Measurements from ENCODE around the gene RABGAP1L. TPM values are rescaled to one million over a fixed set of nuclear protein-coding genes. Genes with fewer than 3 reads are reported as not detected.

RABGAP1L gene
- total RNA-seq, 4 donors from 2014 or later, result 42.4 to 74.5 (median 49.1) TPM

DNA sequence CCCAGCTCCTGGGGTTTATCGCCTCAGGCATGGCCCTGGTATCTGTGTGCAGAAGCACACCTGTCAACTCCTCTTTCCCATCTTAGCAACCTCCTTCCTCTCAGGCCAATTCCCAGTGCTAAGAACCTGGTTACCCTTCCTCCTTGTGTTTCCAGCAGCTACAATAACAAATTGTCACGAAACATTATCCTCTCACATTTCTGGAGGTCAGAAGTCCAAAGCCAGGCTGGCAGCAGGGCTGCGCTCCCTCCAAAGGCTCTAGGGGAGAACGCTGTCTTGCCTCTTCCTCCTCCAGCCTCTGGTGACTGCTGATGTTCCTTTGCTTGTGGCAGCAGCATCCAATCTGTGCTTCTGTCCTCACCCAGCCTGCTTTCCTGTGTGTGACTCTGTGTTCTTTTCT is 874.6 kb downstream of the RABGAP1L start:
- WGBS, 2 donors, result 80 to 83% methylated on average over 4 of the region's 4 CpGs
- no peak overlapping the region for H3K27ac ChIP-seq

DNA sequence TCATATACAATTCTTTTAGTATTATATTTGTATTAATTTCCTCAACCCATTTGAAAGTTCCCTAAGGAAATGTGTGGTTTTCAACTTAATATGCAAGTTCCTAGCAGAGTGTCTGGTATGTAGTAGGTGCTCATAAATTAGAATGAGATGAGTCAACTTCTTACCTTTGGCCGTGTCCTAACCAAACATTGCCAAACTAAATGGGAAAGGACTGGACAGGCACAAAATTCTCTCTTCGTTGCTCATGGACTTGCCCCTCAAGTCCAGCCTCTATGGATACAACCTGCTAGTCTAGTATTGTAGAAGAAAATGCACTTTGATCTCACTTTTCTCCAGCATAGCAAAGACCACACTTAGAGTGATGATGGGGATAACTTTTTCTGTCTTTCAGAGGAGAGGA is 875.5 kb downstream of the RABGAP1L start:
- H3K4me3 ChIP-seq, result no peak overlapping the region
- TF ChIP-seq, protein P1, sequence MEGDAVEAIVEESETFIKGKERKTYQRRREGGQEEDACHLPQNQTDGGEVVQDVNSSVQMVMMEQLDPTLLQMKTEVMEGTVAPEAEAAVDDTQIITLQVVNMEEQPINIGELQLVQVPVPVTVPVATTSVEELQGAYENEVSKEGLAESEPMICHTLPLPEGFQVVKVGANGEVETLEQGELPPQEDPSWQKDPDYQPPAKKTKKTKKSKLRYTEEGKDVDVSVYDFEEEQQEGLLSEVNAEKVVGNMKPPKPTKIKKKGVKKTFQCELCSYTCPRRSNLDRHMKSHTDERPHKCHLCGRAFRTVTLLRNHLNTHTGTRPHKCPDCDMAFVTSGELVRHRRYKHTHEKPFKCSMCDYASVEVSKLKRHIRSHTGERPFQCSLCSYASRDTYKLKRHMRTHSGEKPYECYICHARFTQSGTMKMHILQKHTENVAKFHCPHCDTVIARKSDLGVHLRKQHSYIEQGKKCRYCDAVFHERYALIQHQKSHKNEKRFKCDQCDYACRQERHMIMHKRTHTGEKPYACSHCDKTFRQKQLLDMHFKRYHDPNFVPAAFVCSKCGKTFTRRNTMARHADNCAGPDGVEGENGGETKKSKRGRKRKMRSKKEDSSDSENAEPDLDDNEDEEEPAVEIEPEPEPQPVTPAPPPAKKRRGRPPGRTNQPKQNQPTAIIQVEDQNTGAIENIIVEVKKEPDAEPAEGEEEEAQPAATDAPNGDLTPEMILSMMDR (IDR thresholded peaks at IDR 0.05), result no peak
- TF ChIP-seq EP300 (IDR thresholded peaks at IDR 0.05) (no peak), POLR2A (IDR thresholded peaks at IDR 0.05) (no peak)
- whole genome bisulfite sequencing, 2 donors, result 74 to 91% methylated on average over 2 of the region's 2 CpGs
- no peak overlapping the region for H3K27ac ChIP-seq
- no peaks in the 10 kb centered on the region for H3K9me3 ChIP-seq
- H3K27me3 ChIP-seq, result no peaks in the 10 kb centered on the region
- H3K36me3 ChIP-seq, result no peaks in the 10 kb centered on the region
- H3K4me1 ChIP-seq, result peaks cover 0 to under 1% (median 0%) of the 10 kb centered on the region in 4 donors
- DNase-seq (ENCODE audit: low spot score in 2 of 2), result no peak

More for the DNA sequence above, 874.6 kb downstream of the RABGAP1L start:
- no peak for TF ChIP-seq EP300 (IDR thresholded peaks at IDR 0.05)
- no peak for TF ChIP-seq POLR2A (IDR thresholded peaks at IDR 0.05)
- TF ChIP-seq, protein P1 (IDR thresholded peaks at IDR 0.05), result no peak
- Histone ChIP-seq H3K9me3 (no peaks in the 10 kb centered on the region), H3K36me3 (no peaks in the 10 kb centered on the region), H3K4me1 (peaks cover 0 to 7% (median 0%) of the 10 kb centered on the region in 4 donors), H3K27me3 (no peaks in the 10 kb centered on the region), H3K4me3 (no peak overlapping the region)
- DNase-seq (ENCODE audit: low spot score in 2 of 2), result no peak

DNA sequence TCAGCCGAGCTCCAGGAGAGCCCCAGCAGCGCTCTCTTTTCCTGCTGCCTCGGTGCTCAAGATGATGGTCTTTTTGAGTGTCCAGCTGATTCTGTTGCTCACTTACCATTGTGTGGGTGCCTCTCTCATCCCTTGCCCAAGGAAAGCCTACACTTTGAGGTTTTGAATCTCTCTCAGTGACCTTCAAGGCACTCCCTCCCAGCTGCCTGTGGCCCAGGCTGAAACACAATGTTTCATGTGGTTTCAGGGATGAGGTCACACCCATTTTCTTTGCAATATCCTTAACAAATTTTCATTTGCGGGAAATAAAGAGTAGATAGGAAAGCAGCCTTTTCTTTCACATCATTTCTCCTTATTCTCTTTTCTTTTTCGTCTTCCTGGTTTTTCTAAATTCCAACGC is 876.5 kb downstream of the RABGAP1L start:
- H3K27ac ChIP-seq, result no peak overlapping the region
- TF ChIP-seq POLR2A (IDR thresholded peaks at IDR 0.05), result no peak
- TF ChIP-seq, protein P1 (IDR thresholded peaks at IDR 0.05), result no peak
- TF ChIP-seq EP300 (IDR thresholded peaks at IDR 0.05), result no peak
- no peaks in the 10 kb centered on the region for H3K9me3 ChIP-seq
- no peaks in the 10 kb centered on the region for H3K27me3 ChIP-seq
- H3K36me3 ChIP-seq, result no peaks in the 10 kb centered on the region
- WGBS, 2 donors, result 78 to 88% methylated on average over 6 of the region's 6 CpGs
- DNase-seq (ENCODE audit: low spot score in 2 of 2), result no peak
- H3K4me3 ChIP-seq, result no peak overlapping the region
- no peaks in the 10 kb centered on the region for H3K4me1 ChIP-seq

DNA sequence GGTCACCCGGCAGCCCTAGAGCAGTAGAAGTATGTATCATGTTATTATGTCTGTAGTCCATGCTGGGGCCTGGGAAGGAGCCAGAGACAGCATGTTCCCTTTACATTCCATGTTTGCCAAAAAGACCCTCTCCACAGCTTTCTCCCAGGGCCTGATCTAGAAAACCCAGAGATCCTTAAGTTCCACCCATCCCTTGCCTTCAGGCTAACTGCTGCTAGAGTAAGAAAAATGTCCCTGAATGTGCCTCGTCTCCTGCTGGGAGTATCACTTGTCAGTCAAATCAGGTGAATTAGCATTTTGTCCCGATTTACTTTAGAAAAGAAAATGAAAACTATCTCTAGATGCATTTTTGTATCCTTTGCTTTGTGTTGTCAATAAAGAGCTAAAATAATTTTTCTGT is 877.2 kb downstream of the RABGAP1L start:
- Histone ChIP-seq H3K4me1 (no peaks in the 10 kb centered on the region), H3K36me3 (no peaks in the 10 kb centered on the region), H3K9me3 (no peaks in the 10 kb centered on the region), H3K27me3 (no peaks in the 10 kb centered on the region), H3K27ac (no peak overlapping the region), H3K4me3 (no peak overlapping the region)
- no peak for TF ChIP-seq POLR2A (IDR thresholded peaks at IDR 0.05)
- TF ChIP-seq, protein P1 (IDR thresholded peaks at IDR 0.05), result no peak
- DNase-seq (ENCODE audit: low spot score in 2 of 2), result no peak
- 69 to 73% methylated on average over 3 of the region's 3 CpGs for WGBS, 2 donors

DNA sequence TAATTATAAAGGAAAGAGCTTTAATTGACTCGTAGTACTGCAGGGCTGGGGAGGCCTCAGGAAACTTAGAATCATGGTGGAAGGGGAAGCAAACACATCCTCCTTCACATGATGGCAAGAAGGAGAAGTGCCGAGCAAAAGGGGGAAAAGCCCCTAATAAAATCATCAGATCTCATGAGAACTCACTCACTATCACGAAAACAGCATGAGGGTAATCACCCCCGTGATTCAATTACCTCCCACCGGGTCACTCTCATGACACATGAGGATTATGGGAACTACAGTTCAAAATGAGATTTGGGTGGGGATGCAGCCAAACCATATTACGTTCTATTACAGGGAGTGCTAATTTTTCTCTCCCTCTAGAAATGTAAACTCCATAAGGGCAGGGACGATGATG is 878.1 kb downstream of the RABGAP1L start:
- WGBS, 2 donors, result 57 to 68% methylated on average over 7 of the region's 7 CpGs
- Histone ChIP-seq H3K4me3 (no peak overlapping the region), H3K27me3 (no peaks in the 10 kb centered on the region), H3K36me3 (no peaks in the 10 kb centered on the region), H3K27ac (no peak overlapping the region), H3K4me1 (no peaks in the 10 kb centered on the region), H3K9me3 (no peaks in the 10 kb centered on the region)
- no peak for DNase-seq (ENCODE audit: low spot score in 2 of 2)
- no peak for TF ChIP-seq POLR2A (IDR thresholded peaks at IDR 0.05)
- TF ChIP-seq EP300 (IDR thresholded peaks at IDR 0.05), result no peak
- TF ChIP-seq, protein P1 (IDR thresholded peaks at IDR 0.05), result no peak
